Myocyte (in vitro differentiated cells): Measurements from ENCODE around the gene CCL3. TPM values are rescaled to one million over a fixed set of nuclear protein-coding genes. Genes with fewer than 3 reads are reported as not detected.
A peak's percentile ranks its signal among the peaks of the same experiment; 100 is the strongest.
"Not testable (repeated sequence)": the region's sequence is repeated elsewhere in the genome, so short reads cannot be mapped to it uniquely, and the experiment has no call there.

Experiments used
- DNase-seq: peaks from one replicate; pipeline ENCODE4 v3.0.0-alpha.2; 2012; ENCODE audit warnings: low read depth
- polyA plus RNA-seq: library from polyadenylated mRNA; unstranded; fragments of >200 nt; gene quantifications from one replicate; pipeline ENCODE4 v1.2.1, GENCODE V29; 2012; ENCODE audit warnings: missing spikeins
- total RNA-seq: library from RNA; depleted of rRNA; stranded (reverse); fragments of >200 nt; gene quantifications from 2 replicates; pipeline ENCODE4 v1.2.3, GENCODE V29; 2014

The CCL3 gene
- 1.5 TPM in 1 of 2 replicates, not detected in the other for total RNA-seq
- not detected for polyA plus RNA-seq

GRCh38 chr17:36089888-36090836 is at the start of gene CCL3:
TSS of gene CCL3 (minus strand) at chr17:36090143. CDS start at chr17:36090058, 85 bp downstream.
- peak; percentile 42 for DNase-seq

- no peak for DNase-seq
Observed at GRCh38 chr17:36136439-36136838, 46.5 kb upstream of the CCL3 start.

GRCh38 chr17:36136036-36136435 is 46.1 kb upstream of the CCL3 start:
- DNase-seq = no peak

DNA sequence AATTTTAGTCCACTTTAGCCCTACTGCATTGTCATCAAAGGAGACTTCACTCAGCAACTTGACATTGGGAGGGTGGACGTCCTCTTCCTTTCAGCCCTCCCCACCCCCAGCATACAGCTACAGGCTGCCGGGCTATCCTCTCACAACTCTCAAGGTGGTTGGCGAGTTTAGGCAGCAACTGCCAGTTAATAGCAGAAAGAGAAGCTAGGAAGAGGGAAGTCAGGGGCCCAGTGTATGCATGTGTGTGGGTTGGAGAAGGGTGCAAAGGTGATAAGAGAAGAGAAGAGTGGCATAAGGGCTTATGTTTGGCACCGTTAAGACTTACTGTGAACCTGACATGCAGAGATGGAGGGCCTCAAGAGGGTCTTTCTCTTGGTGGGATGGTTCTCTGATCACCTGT is 45.5 kb upstream of the CCL3 start:
- DNase-seq = no peak

- no peak for DNase-seq
Observed at GRCh38 chr17:36133602-36134236, 43.8 kb upstream of the CCL3 start.

DNA sequence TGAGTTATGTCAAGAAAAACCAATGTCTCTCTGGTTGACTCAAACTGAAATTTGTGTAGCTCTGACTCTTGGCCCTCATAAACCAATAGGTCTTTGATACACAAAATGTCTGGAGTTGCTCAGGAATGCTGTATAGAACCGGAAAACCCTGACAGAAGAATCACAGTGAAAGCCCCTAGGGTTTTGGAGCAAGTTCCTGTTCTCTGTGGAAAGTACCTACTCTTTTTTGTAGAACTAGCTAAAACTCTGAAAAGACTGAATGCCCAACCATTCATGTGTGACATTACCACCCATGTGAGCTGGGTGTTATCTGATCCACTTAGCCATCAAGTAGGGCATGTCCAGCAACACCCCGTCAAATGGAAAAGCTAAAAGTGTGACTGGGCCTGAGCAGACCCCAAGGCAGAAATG is 42.5 kb upstream of the CCL3 start:
- no peak for DNase-seq

GRCh38 chr17:36131931-36132330 is 42.0 kb upstream of the CCL3 start:
- DNase-seq = no peak

DNA sequence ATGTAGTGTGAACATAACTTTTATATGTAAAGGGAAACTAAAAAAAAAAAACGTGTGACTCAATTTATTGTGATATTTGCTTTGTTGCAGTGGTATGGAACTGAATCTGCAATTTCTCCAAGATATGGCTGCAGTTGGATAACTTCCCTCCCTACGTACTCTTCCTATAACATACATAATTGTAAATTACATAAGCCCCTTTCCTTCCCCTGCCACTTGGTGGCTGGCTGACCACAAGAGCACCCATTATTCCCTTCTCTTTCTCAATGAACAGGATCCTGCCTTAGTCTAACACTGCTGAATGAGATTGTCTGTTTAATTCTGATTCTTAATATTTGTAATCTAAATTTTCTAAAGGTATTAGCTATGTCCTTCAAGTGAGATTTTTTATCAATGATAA is 41.5 kb upstream of the CCL3 start:
- DNase-seq = no peak

- DNase-seq = no peak
Observed at GRCh38 chr17:36130346-36130745, 40.4 kb upstream of the CCL3 start.

GRCh38 chr17:36129616-36130015 is 39.7 kb upstream of the CCL3 start:
- no peak for DNase-seq

- DNase-seq = no peak
Observed at GRCh38 chr17:36128411-36128978, 38.6 kb upstream of the CCL3 start.

GRCh38 chr17:36127911-36128310 is 38.0 kb upstream of the CCL3 start:
- no peak for DNase-seq

- no peak for DNase-seq
Observed at GRCh38 chr17:36127199-36127893, 37.4 kb upstream of the CCL3 start.

GRCh38 chr17:36124879-36125824 is 35.2 kb upstream of the CCL3 start:
- no peak for DNase-seq

- no peak for DNase-seq
Observed at GRCh38 chr17:36123431-36123830, 33.5 kb upstream of the CCL3 start.

GRCh38 chr17:36121099-36121498 is 31.2 kb upstream of the CCL3 start:
- not testable (repeated sequence) for DNase-seq

GRCh38 chr17:36120221-36120620 is 30.3 kb upstream of the CCL3 start:
- no peak for DNase-seq

GRCh38 chr17:36118477-36119353 is 28.8 kb upstream of the CCL3 start:
- no peak for DNase-seq
